ENCODE results near the gene SLC25A34.

Gene SLC25A34

GRCh38 chr1:15764890-15765289, 28.8 kb downstream of the SLC25A34 start:
- H3K4me3 ChIP-seq (ENCODE audit: low read depth, low read length): no peak overlapping the region
- TF ChIP-seq, protein P1, sequence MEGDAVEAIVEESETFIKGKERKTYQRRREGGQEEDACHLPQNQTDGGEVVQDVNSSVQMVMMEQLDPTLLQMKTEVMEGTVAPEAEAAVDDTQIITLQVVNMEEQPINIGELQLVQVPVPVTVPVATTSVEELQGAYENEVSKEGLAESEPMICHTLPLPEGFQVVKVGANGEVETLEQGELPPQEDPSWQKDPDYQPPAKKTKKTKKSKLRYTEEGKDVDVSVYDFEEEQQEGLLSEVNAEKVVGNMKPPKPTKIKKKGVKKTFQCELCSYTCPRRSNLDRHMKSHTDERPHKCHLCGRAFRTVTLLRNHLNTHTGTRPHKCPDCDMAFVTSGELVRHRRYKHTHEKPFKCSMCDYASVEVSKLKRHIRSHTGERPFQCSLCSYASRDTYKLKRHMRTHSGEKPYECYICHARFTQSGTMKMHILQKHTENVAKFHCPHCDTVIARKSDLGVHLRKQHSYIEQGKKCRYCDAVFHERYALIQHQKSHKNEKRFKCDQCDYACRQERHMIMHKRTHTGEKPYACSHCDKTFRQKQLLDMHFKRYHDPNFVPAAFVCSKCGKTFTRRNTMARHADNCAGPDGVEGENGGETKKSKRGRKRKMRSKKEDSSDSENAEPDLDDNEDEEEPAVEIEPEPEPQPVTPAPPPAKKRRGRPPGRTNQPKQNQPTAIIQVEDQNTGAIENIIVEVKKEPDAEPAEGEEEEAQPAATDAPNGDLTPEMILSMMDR (IDR thresholded peaks at IDR 0.05; ENCODE audit: low read depth, low read length): no peak

DNA sequence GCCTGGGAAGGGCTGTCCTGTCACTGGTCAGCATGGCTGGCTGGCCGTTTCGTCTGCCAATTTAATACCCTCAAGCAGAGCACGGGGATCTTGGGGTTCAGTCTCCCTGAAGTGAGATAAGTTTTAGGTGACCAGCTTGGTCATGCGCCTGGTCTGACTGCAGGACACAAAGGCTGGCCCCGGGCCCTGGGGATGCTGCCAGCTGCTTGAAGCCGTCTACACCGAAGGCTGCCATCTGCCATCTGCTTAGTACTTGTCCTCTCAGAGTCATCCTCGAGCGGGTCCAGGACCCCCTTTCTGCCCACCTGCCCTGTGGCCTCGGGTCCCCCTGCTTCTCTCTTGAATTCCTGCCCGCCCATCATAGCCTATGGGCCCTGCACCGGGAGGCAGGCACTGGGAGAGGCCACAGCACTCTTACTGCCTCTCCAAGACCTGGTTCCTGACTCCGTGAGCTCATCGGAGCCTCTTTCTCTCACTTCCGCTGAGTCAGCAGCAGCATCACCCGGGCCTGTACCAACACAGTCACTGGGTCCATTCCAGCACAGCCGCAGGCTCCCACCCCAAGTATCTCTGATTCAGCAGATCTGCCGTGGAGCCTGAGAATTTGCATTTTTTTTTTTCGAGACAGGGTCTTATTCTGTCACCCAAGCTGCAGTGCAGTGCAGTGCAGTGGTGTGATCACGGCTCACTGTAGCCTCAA, 29.6 kb downstream of the SLC25A34 start:
- H3K4me3 ChIP-seq (ENCODE audit: low read depth, low read length): no peak overlapping the region

GRCh38 chr1:15767941-15768340, 31.9 kb downstream of the SLC25A34 start:
- TF ChIP-seq, protein P1 (IDR thresholded peaks at IDR 0.05; ENCODE audit: low read depth, low read length): no peak
- no peak overlapping the region for H3K4me3 ChIP-seq (ENCODE audit: low read depth, low read length)

More for the DNA sequence above, 29.6 kb downstream of the SLC25A34 start:
- TF ChIP-seq, protein P1 (IDR thresholded peaks at IDR 0.05; ENCODE audit: low read depth, low read length): no peak

DNA sequence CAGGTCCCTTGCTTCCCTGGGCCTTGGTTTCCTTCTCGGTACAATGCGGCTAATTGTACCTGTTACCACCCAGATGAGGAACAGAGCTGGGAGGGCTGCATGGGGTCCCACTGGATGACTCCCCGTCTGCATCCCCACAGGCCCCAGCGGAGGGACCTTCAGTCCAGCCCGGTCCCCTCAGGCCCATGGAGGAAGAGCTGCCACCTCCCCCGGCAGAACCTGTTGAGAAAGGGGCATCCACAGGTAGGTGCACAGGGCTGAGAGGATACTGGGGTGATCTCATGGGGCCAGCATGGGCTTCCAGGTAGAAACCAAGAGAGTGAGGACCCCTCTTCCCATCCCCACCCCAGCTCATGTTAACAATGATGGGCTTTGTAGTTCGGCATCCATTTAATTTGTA, 32.3 kb downstream of the SLC25A34 start:
- TF ChIP-seq, protein P1 (IDR thresholded peaks at IDR 0.05; ENCODE audit: low read depth, low read length): no peak
- no peak overlapping the region for H3K4me3 ChIP-seq (ENCODE audit: low read depth, low read length)

DNA sequence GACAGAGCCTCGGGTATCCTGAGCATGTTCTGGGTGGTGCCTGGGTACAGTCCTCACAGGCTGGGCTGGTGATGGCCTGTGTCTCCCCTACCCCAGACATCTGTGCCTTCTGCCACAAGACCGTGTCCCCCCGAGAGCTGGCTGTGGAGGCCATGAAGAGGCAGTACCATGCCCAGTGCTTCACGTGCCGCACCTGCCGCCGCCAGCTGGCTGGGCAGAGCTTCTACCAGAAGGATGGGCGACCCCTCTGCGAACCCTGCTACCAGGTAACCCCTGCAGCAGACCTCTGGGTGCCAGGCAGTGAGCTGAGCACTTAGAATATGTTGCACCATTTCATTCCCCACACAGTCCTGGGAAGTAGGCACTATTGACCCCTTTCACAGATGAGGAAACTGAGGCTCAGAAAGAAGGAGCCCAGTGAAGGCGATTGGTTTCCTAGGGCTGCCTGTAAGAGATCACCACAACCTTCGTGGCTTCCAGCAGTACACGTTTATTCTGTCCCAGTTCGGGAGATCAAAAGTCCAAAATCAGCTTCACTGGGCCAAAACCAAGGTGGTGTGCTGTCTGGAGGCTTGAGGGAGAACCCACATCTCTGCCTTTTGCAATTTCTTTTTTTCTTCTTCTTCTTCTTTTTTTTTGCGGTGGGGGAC, 34.4 kb downstream of the SLC25A34 start:
- no peak overlapping the region for H3K4me3 ChIP-seq (ENCODE audit: low read depth, low read length)
- TF ChIP-seq, protein P1 (IDR thresholded peaks at IDR 0.05; ENCODE audit: low read depth, low read length): no peak

DNA sequence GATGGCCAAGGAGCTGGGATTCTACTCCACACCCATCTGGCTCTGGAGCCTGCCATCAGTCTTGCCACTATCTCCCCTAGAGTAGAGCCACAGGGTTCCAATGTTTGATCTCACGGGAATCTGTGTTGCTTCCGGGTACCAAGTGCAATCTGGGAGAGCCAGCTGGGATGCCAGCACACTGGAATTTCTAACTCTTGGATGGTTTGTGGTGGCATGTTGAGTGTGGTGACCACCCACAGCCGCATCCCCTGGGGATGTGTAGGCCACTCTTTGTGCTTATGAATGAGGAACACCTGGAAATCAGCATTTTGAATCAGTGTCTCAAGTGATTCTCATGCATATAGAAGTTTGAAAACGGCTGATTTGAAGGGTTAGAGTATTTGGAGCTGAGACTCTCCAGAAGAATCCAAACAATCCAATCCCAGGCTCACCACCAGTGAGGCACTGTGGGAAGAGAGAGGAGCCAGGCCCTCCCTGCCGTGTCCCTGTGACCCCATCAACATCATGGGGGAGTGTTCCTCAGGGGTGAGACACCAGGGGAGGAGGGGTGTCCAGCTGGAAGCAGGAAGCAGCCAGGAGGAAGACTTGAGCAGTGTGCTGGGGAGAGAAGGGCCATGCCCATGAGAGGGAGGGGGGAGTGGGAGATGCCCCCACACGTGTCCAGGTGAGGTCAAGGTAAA, 35.9 kb downstream of the SLC25A34 start:
- H3K4me3 ChIP-seq (ENCODE audit: low read depth, low read length): no peak overlapping the region
- TF ChIP-seq, protein P1 (IDR thresholded peaks at IDR 0.05; ENCODE audit: low read depth, low read length): no peak

GRCh38 chr1:15775706-15776105, 39.6 kb downstream of the SLC25A34 start:
- no peak overlapping the region for H3K4me3 ChIP-seq (ENCODE audit: low read depth, low read length)
- TF ChIP-seq, protein P1 (IDR thresholded peaks at IDR 0.05; ENCODE audit: low read depth, low read length): no peak
